Endothelial cell of coronary artery (primary cell): ENCODE measurements around the gene ADPGK. TPM values are rescaled to one million over a fixed set of nuclear protein-coding genes. Genes with fewer than 3 reads are reported as not detected.

Experiments used
- total RNA-seq: library from RNA; depleted of rRNA; stranded (reverse); fragments of >200 nt; gene quantifications from 2 replicates; pipeline ENCODE4 v1.2.3, GENCODE V29; 2014

ADPGK gene
- 42.1 and 43.3 TPM in 2 replicates for total RNA-seq

GRCh38 chr15:72783640-72784455 is at the start of gene ADPGK:
Gene ADPGK, minus strand, starts transcription at chr15:72783758. Its CDS starts 67 bp downstream, at chr15:72783691.

Other genes starting within 250 kb of the ADPGK start
- gene GOLGA6B, start 129.1 kb downstream of the ADPGK start, total RNA-seq: not detected in 2 replicates
- gene HIGD2B, start 97.6 kb downstream of the ADPGK start, total RNA-seq: not detected in 2 replicates
- 7.0 and 11.3 TPM in 2 replicates for gene BBS4, start 97.6 kb downstream of the ADPGK start, total RNA-seq